Naive thymus-derived CD8-positive, alpha-beta T cell (primary cell): ENCODE measurements around the gene MPV17L. TPM values are rescaled to one million over a fixed set of nuclear protein-coding genes. Genes with fewer than 3 reads are reported as not detected.
"Not testable (repeated sequence)": the region's sequence is repeated elsewhere in the genome, so short reads cannot be mapped to it uniquely, and the experiment has no call there.

Source experiments
- ATAC-seq, 2 donors: fragments of 150-1000 bp; cut with Tn5 transposase in 1 of 2; sonication (Bioruptor Pico), chemical (Tn5 transposase) in 1 of 2; 1 replicate in 1 of 2; 2 replicates in 1 of 2; pipeline ENCODE4 v1.10.0; 2021; ENCODE audit warnings: mild to moderate bottlenecking in 2 of 2, moderate library complexity in 2 of 2
- POLR2A ChIA-PET: fragments of 350-600 bp; sonication (Branson Sonifier 250); formaldehyde crosslinking; loops from one replicate; lab custom pipeline; 2021; ENCODE audit warnings: antibody characterized with exemption; lab: Charles Lee
- DNase-seq, 10 donors: peaks; one replicate each; pipeline versions ENCODE4 v3.0.0 to v3.0.0-alpha.2; 2020 to 2022
- H3K27ac Mint-ChIP-seq, 10 donors: one replicate each; pipeline ENCODE4 v1.8.0; 2020 to 2022; ENCODE audit warnings: mild to moderate bottlenecking in 10 of 10, mixed read lengths in 10 of 10, moderate library complexity in 4 of 10, inconsistent platforms in 1 of 10
- H3K27me3 Mint-ChIP-seq, 5 donors: one replicate each; pipeline ENCODE4 v1.8.0; 2021 to 2022; ENCODE audit warnings: mixed read lengths in 5 of 5
- H3K36me3 Mint-ChIP-seq, 3 donors: one replicate each; pipeline ENCODE4 v1.8.0; 2020 to 2022; ENCODE audit warnings: mixed read lengths in 3 of 3, mild to moderate bottlenecking in 2 of 3, inconsistent platforms in 1 of 3
- H3K4me1 Mint-ChIP-seq, 4 donors: one replicate each; pipeline ENCODE4 v1.8.0; 2021 to 2022; ENCODE audit warnings: mixed read lengths in 4 of 4
- H3K4me3 Mint-ChIP-seq, 10 donors: one replicate each; pipeline ENCODE4 v1.8.0; 2020 to 2022; ENCODE audit warnings: mild to moderate bottlenecking in 10 of 10, mixed read lengths in 10 of 10, moderate library complexity in 6 of 10, inconsistent platforms in 1 of 10
- H3K9me3 Mint-ChIP-seq, 9 donors: one replicate each; pipeline ENCODE4 v1.8.0; 2020 to 2022; ENCODE audit warnings: mixed read lengths in 9 of 9, mild to moderate bottlenecking in 3 of 9, inconsistent platforms in 1 of 9, moderate library complexity in 1 of 9
- polyA plus RNA-seq, 3 donors: library from polyadenylated mRNA; unstranded; fragments of 300-500 nt; fragmentation: Illumina TruSeq; gene quantifications; one replicate each; pipeline ENCODE4 v1.2.3, GENCODE V29; 2021
- total RNA-seq, 8 experiments: library from RNA in 2 of 8; stranded (reverse) in 2 of 8; gene quantifications; one replicate each; pipeline ENCODE4 v1.2.3 and lab custom pipeline; 2021 to 2026

The MPV17L gene
- not detected for total RNA-seq
- not detected for polyA plus RNA-seq
- 0 to 0.49 (median 0.04) reads per million in 6 experiments for total RNA-seq (lab: John Stamatoyannopoulos, UW)

- H3K36me3 Mint-ChIP-seq, H3K27ac Mint-ChIP-seq, POLR2A ChIA-PET, H3K9me3 Mint-ChIP-seq, ATAC-seq, H3K4me1 Mint-ChIP-seq, DNase-seq: not testable (repeated sequence)
- Mint-ChIP-seq H3K4me3 (peak within 1 kb of the TSS in 5 of 10 donors; percentile 26 to 63 (median 57)), H3K27me3 (peaks cover 10 to 42% (median 22%) of the 10 kb centered on the region in 5 donors)
Measured at GRCh38 chr16:15395631-15396508, at the start of gene MPV17L. Gene MPV17L (plus strand): TSS chr16:15395754. CDS start chr16:15395898, 144 bp downstream.

- DNase-seq, H3K9me3 Mint-ChIP-seq, POLR2A ChIA-PET, ATAC-seq, H3K27me3 Mint-ChIP-seq, H3K27ac Mint-ChIP-seq, H3K4me1 Mint-ChIP-seq, H3K4me3 Mint-ChIP-seq, H3K36me3 Mint-ChIP-seq: not testable (repeated sequence)
Measured at GRCh38 chr16:15348721-15349120, 46.8 kb upstream of the MPV17L start.

- H3K36me3 Mint-ChIP-seq, POLR2A ChIA-PET, H3K4me3 Mint-ChIP-seq, ATAC-seq, H3K27ac Mint-ChIP-seq, DNase-seq, H3K4me1 Mint-ChIP-seq, H3K9me3 Mint-ChIP-seq, H3K27me3 Mint-ChIP-seq: not testable (repeated sequence)
Measured at GRCh38 chr16:15351251-15351650, 44.3 kb upstream of the MPV17L start.

GRCh38 chr16:15351745-15352144, 43.8 kb upstream of the MPV17L start:
- POLR2A ChIA-PET, DNase-seq, ATAC-seq: not testable (repeated sequence)

GRCh38 chr16:15352852-15353251, 42.7 kb upstream of the MPV17L start:
- H3K9me3 Mint-ChIP-seq, H3K36me3 Mint-ChIP-seq, H3K4me3 Mint-ChIP-seq, H3K27ac Mint-ChIP-seq, H3K4me1 Mint-ChIP-seq, ATAC-seq, DNase-seq, H3K27me3 Mint-ChIP-seq, POLR2A ChIA-PET: not testable (repeated sequence)

More at GRCh38 chr16:15351745-15352144, 43.8 kb upstream of the MPV17L start:
- not testable (repeated sequence) for H3K27ac Mint-ChIP-seq, H3K36me3 Mint-ChIP-seq, H3K4me1 Mint-ChIP-seq, H3K27me3 Mint-ChIP-seq, H3K9me3 Mint-ChIP-seq, H3K4me3 Mint-ChIP-seq

GRCh38 chr16:15354846-15355245, 40.7 kb upstream of the MPV17L start:
- not testable (repeated sequence) for H3K9me3 Mint-ChIP-seq, H3K4me1 Mint-ChIP-seq

GRCh38 chr16:15357495-15357894, 38.1 kb upstream of the MPV17L start:
- H3K36me3 Mint-ChIP-seq, DNase-seq, H3K4me1 Mint-ChIP-seq, ATAC-seq, H3K27ac Mint-ChIP-seq, H3K9me3 Mint-ChIP-seq, POLR2A ChIA-PET, H3K4me3 Mint-ChIP-seq, H3K27me3 Mint-ChIP-seq: not testable (repeated sequence)

More at GRCh38 chr16:15354846-15355245, 40.7 kb upstream of the MPV17L start:
- H3K36me3 Mint-ChIP-seq, H3K27ac Mint-ChIP-seq, H3K4me3 Mint-ChIP-seq, ATAC-seq, DNase-seq, POLR2A ChIA-PET, H3K27me3 Mint-ChIP-seq: not testable (repeated sequence)

- not testable (repeated sequence) for H3K36me3 Mint-ChIP-seq
Measured at GRCh38 chr16:15378194-15378593, 17.4 kb upstream of the MPV17L start, which contains the start of gene NPIPA5. Gene NPIPA5 (minus strand): TSS chr16:15378294. CDS start chr16:15378294, 0 bp downstream.

GRCh38 chr16:15382810-15383209, 12.7 kb upstream of the MPV17L start:
- H3K36me3 Mint-ChIP-seq, H3K9me3 Mint-ChIP-seq, H3K4me3 Mint-ChIP-seq, DNase-seq, H3K27me3 Mint-ChIP-seq, ATAC-seq, H3K27ac Mint-ChIP-seq, H3K4me1 Mint-ChIP-seq, POLR2A ChIA-PET: not testable (repeated sequence)

More at GRCh38 chr16:15378194-15378593, 17.4 kb upstream of the MPV17L start, which contains the start of gene NPIPA5:
- POLR2A ChIA-PET, ATAC-seq, DNase-seq, H3K27ac Mint-ChIP-seq, H3K9me3 Mint-ChIP-seq, H3K27me3 Mint-ChIP-seq, H3K4me1 Mint-ChIP-seq, H3K4me3 Mint-ChIP-seq: not testable (repeated sequence)

- H3K36me3 Mint-ChIP-seq, DNase-seq, H3K9me3 Mint-ChIP-seq, H3K27ac Mint-ChIP-seq, H3K4me1 Mint-ChIP-seq, ATAC-seq, POLR2A ChIA-PET, H3K4me3 Mint-ChIP-seq: not testable (repeated sequence)
- H3K27me3 Mint-ChIP-seq = peaks cover 0 to 10% (median 2%) of the 10 kb centered on the region in 5 donors
Measured at GRCh38 chr16:15388060-15388459, 7.5 kb upstream of the MPV17L start.

GRCh38 chr16:15389916-15390315, 5.6 kb upstream of the MPV17L start:
- peak in 1 of 10 donors; percentile 18 for DNase-seq
- ATAC-seq, H3K9me3 Mint-ChIP-seq, H3K36me3 Mint-ChIP-seq, H3K4me1 Mint-ChIP-seq, POLR2A ChIA-PET, H3K4me3 Mint-ChIP-seq: not testable (repeated sequence)
- H3K27me3 Mint-ChIP-seq = peaks cover 1 to 16% (median 5%) of the 10 kb centered on the region in 5 donors
- peak overlapping the region in 2 of 10 donors; percentile 29 to 55 for H3K27ac Mint-ChIP-seq

- ATAC-seq, POLR2A ChIA-PET, H3K36me3 Mint-ChIP-seq, H3K27ac Mint-ChIP-seq, H3K4me3 Mint-ChIP-seq, H3K9me3 Mint-ChIP-seq, DNase-seq, H3K4me1 Mint-ChIP-seq: not testable (repeated sequence)
- peaks cover 10 to 34% (median 15%) of the 10 kb centered on the region in 5 donors for H3K27me3 Mint-ChIP-seq
Measured at GRCh38 chr16:15393025-15393424, 2.5 kb upstream of the MPV17L start.

- H3K9me3 Mint-ChIP-seq, H3K4me1 Mint-ChIP-seq, H3K27ac Mint-ChIP-seq, DNase-seq, POLR2A ChIA-PET, ATAC-seq, H3K36me3 Mint-ChIP-seq: not testable (repeated sequence)
- H3K4me3 Mint-ChIP-seq = peak overlapping the region in 2 of 10 donors; percentile 11 to 18
- H3K27me3 Mint-ChIP-seq = peaks cover 10 to 37% (median 22%) of the 10 kb centered on the region in 5 donors
Measured at GRCh38 chr16:15396509-15396829, 915 bp downstream of the MPV17L start.
